ENCODE results near the gene SLC43A3.

- TF ChIP-seq CTCF (conservative IDR thresholded peaks at IDR 0.05; ENCODE audit: low read length): no peak
- no peak for TF ChIP-seq EZH2phosphoT487 (IDR thresholded peaks at IDR 0.05; ENCODE audit: borderline replicate concordance, low read depth, low read length)
Observed at GRCh38 chr11:57426929-57427726, at the start of gene SLC43A3.
